CD4-positive, alpha-beta T cell treated with Interleukin-17A for 4 hours (primary cell): ENCODE measurements around the gene MOGAT1.
"Not testable (repeated sequence)": the region's sequence is repeated elsewhere in the genome, so short reads cannot be mapped to it uniquely, and the experiment has no call there.

Experiments used
- DNase-seq: peaks from one replicate; pipeline ENCODE4 v3.0.0-alpha.2; 2020; ENCODE audit warnings: mixed read lengths

Gene MOGAT1

GRCh38 chr2:222745836-222746559 is 74.5 kb downstream of the MOGAT1 start:
- DNase-seq = no peak

- DNase-seq = no peak
Measured at GRCh38 chr2:222747526-222748160, 76.2 kb downstream of the MOGAT1 start.

GRCh38 chr2:222750533-222750932 is 79.1 kb downstream of the MOGAT1 start:
- no peak for DNase-seq

- DNase-seq = no peak
Measured at GRCh38 chr2:222751238-222751637, 79.8 kb downstream of the MOGAT1 start.

GRCh38 chr2:222751821-222752719 is 80.6 kb downstream of the MOGAT1 start:
- DNase-seq = no peak

- DNase-seq = no peak
Measured at GRCh38 chr2:222752746-222753145, 81.3 kb downstream of the MOGAT1 start.

GRCh38 chr2:222753251-222753824 is 81.9 kb downstream of the MOGAT1 start:
- no peak for DNase-seq

GRCh38 chr2:222754324-222754930 is 83.0 kb downstream of the MOGAT1 start:
- DNase-seq = no peak

GRCh38 chr2:222755593-222755992 is 84.1 kb downstream of the MOGAT1 start:
- not testable (repeated sequence) for DNase-seq

GRCh38 chr2:222756362-222756831 is 84.9 kb downstream of the MOGAT1 start:
- no peak for DNase-seq

- DNase-seq = no peak
Measured at GRCh38 chr2:222756951-222757650, 85.6 kb downstream of the MOGAT1 start.
